ENCODE data around the gene OPRM1. TPM values are rescaled to one million over a fixed set of nuclear protein-coding genes. Genes with fewer than 3 reads are reported as not detected.

Gene OPRM1
- total RNA-seq, 1 donor from 2014 or later, result not detected

DNA sequence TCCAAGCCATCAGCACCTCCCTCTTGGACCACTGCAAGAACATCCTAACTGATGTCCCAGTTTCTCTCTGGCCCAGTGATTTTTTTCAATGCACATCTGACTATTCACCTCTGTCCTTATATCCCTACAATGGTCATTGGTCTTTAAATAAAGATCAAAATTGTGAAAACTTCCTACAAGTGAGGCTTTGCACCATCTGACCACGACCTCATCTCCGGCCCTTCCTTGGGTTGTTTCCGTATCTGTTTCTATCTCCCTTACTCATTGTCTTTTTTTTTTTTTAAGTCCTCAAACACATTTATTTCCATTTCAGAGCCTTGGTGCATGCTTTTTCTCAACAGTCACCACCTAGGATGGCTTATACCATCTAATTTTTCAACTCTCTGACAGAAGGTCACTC is 229.4 kb downstream of the OPRM1 start:
- no peaks in the 10 kb centered on the region for H3K4me1 ChIP-seq (ENCODE audit: insufficient read depth, low read length)
- no peak overlapping the region for H2AFZ ChIP-seq (ENCODE audit: low read depth, low read length)
- H3K9me3 ChIP-seq (ENCODE audit: insufficient read depth, low read depth, low read length), result no peaks in the 10 kb centered on the region
- Mint-ChIP-seq H3K36me3 (ENCODE audit: low read depth, unreplicated experiment) (peaks cover 1% of the 10 kb centered on the region), H3K4me1 (ENCODE audit: low read depth, unreplicated experiment) (peaks cover 10% of the 10 kb centered on the region), H3K4me3 (ENCODE audit: unreplicated experiment) (no peak overlapping the region), H3K27me3 (ENCODE audit: low read depth, unreplicated experiment) (no peaks in the 10 kb centered on the region), H3K27ac (ENCODE audit: unreplicated experiment) (no peak overlapping the region), H3K9me3 (ENCODE audit: unreplicated experiment) (peaks cover 4% of the 10 kb centered on the region)
- H3K27me3 ChIP-seq (ENCODE audit: insufficient read depth, low read length), result no peaks in the 10 kb centered on the region
- no peak overlapping the region for H3K4me2 ChIP-seq (ENCODE audit: low read length)
- H3K36me3 ChIP-seq (ENCODE audit: insufficient read depth, low read length), result no peaks in the 10 kb centered on the region
- H4K20me1 ChIP-seq (ENCODE audit: insufficient read depth, low read length), result no peaks in the 10 kb centered on the region
- no peak overlapping the region for H3K27ac ChIP-seq (ENCODE audit: low read depth, low read length)
- TF ChIP-seq, protein P1, sequence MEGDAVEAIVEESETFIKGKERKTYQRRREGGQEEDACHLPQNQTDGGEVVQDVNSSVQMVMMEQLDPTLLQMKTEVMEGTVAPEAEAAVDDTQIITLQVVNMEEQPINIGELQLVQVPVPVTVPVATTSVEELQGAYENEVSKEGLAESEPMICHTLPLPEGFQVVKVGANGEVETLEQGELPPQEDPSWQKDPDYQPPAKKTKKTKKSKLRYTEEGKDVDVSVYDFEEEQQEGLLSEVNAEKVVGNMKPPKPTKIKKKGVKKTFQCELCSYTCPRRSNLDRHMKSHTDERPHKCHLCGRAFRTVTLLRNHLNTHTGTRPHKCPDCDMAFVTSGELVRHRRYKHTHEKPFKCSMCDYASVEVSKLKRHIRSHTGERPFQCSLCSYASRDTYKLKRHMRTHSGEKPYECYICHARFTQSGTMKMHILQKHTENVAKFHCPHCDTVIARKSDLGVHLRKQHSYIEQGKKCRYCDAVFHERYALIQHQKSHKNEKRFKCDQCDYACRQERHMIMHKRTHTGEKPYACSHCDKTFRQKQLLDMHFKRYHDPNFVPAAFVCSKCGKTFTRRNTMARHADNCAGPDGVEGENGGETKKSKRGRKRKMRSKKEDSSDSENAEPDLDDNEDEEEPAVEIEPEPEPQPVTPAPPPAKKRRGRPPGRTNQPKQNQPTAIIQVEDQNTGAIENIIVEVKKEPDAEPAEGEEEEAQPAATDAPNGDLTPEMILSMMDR (IDR thresholded peaks at IDR 0.05; ENCODE audit: insufficient read depth, low read depth, low read length), result no peak
- TF ChIP-seq EZH2 (IDR thresholded peaks at IDR 0.05; ENCODE audit: insufficient read depth, low read length), result no peak
- no peak overlapping the region for H3K4me3 ChIP-seq (ENCODE audit: insufficient read depth, low read depth, low read length)
- H3K9ac ChIP-seq (ENCODE audit: low read length), result no peak overlapping the region
- DNase-seq (ENCODE audit: low read depth), result no peak
- no peaks in the 10 kb centered on the region for H3K79me2 ChIP-seq (ENCODE audit: insufficient read depth, low read length)
- FAIRE-seq, result no peak

DNA sequence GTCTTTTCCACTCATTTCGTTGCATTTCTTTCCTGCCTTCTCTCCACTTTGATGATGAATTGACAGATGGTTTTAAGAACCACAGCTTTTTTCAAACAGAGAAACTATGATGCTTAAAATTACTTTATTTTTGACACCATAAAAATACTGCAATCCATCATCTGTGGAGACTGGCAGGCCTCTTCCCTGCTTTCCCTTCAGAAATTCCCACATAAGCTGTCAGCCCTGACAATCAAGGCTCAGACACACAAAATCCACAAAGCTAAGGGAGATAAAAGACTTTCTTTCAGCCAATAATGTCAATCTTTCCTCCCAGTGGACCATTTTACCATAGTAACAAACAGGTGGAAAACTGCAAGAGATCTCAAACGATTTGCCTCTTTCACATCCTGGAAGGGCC is 235.1 kb downstream of the OPRM1 start:
- Histone ChIP-seq H3K9ac (ENCODE audit: low read length) (no peak overlapping the region), H3K4me1 (ENCODE audit: insufficient read depth, low read length) (no peaks in the 10 kb centered on the region), H4K20me1 (ENCODE audit: insufficient read depth, low read length) (no peaks in the 10 kb centered on the region), H2AFZ (ENCODE audit: low read depth, low read length) (no peak overlapping the region), H3K4me3 (ENCODE audit: insufficient read depth, low read depth, low read length) (no peak overlapping the region), H3K4me2 (ENCODE audit: low read length) (no peak overlapping the region), H3K27me3 (ENCODE audit: insufficient read depth, low read length) (no peaks in the 10 kb centered on the region), H3K9me3 (ENCODE audit: insufficient read depth, low read depth, low read length) (no peaks in the 10 kb centered on the region), H3K27ac (ENCODE audit: low read depth, low read length) (no peak overlapping the region), H3K36me3 (ENCODE audit: insufficient read depth, low read length) (no peaks in the 10 kb centered on the region), H3K79me2 (ENCODE audit: insufficient read depth, low read length) (no peaks in the 10 kb centered on the region)
- H3K4me3 Mint-ChIP-seq (ENCODE audit: unreplicated experiment), result no peak overlapping the region
- H3K36me3 Mint-ChIP-seq (ENCODE audit: low read depth, unreplicated experiment), result no peaks in the 10 kb centered on the region
- peaks cover 2% of the 10 kb centered on the region for H3K27me3 Mint-ChIP-seq (ENCODE audit: low read depth, unreplicated experiment)
- no peak overlapping the region for H3K27ac Mint-ChIP-seq (ENCODE audit: unreplicated experiment)
- TF ChIP-seq, protein P1 (IDR thresholded peaks at IDR 0.05; ENCODE audit: insufficient read depth, low read depth, low read length), result no peak
- TF ChIP-seq EZH2 (IDR thresholded peaks at IDR 0.05; ENCODE audit: insufficient read depth, low read length), result no peak
- no peaks in the 10 kb centered on the region for H3K9me3 Mint-ChIP-seq (ENCODE audit: unreplicated experiment)
- DNase-seq (ENCODE audit: low read depth), result no peak
- H3K4me1 Mint-ChIP-seq (ENCODE audit: low read depth, unreplicated experiment), result peaks cover 4% of the 10 kb centered on the region
- no peak for FAIRE-seq

DNA sequence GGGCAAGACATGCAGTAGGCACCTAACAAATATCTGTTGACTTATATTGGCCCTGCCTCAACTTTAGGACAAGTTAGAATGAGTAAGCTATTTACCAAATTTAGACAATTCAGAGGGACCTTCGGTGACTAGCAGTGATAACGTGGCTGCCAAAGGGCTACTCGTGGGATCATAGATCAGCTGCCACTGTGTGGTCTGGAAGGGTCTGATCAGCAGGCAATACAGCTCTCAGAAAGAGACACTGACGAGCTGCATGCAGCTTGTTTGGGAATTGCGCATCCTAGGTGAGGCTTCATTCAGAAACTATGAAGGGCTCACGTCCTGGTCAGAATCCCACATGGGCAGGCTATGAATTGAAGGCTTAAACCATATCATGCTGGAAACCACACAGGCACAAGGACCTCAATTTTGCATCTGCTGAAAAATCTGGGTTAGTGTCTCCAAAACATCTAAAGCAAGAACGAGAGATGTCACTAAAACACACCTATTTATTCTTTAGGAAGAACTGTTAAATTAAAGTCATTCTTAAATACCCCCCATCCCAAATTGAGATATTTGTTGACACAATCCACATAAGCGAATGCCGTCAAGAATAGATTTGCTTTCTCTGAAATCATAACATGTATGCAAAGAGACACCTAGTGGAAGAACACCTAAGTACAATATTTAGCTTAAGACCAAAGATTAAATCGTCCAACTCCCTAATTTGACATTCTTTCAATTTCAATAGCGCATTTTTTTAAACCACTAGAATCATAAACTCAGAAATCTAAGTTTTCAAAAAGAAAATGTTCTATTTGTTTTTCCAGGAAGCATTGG is 238.0 kb downstream of the OPRM1 start:
- no peak overlapping the region for H3K9ac ChIP-seq (ENCODE audit: low read length)
- H3K4me3 Mint-ChIP-seq (ENCODE audit: unreplicated experiment), result no peak overlapping the region
- H2AFZ ChIP-seq (ENCODE audit: low read depth, low read length), result no peak overlapping the region
- DNase-seq (ENCODE audit: low read depth), result peak; percentile 22
- FAIRE-seq, result no peak
- no peaks in the 10 kb centered on the region for H4K20me1 ChIP-seq (ENCODE audit: insufficient read depth, low read length)
- no peaks in the 10 kb centered on the region for H3K27me3 ChIP-seq (ENCODE audit: insufficient read depth, low read length)
- H3K36me3 ChIP-seq (ENCODE audit: insufficient read depth, low read length), result no peaks in the 10 kb centered on the region
- no peaks in the 10 kb centered on the region for H3K4me1 ChIP-seq (ENCODE audit: insufficient read depth, low read length)
- no peaks in the 10 kb centered on the region for H3K36me3 Mint-ChIP-seq (ENCODE audit: low read depth, unreplicated experiment)
- H3K4me3 ChIP-seq (ENCODE audit: insufficient read depth, low read depth, low read length), result no peak overlapping the region
- H3K27me3 Mint-ChIP-seq (ENCODE audit: low read depth, unreplicated experiment), result peaks cover 2% of the 10 kb centered on the region
- no peak for TF ChIP-seq EZH2 (IDR thresholded peaks at IDR 0.05; ENCODE audit: insufficient read depth, low read length)
- TF ChIP-seq, protein P1 (IDR thresholded peaks at IDR 0.05; ENCODE audit: insufficient read depth, low read depth, low read length), result peak; percentile 52
- no peak overlapping the region for H3K4me2 ChIP-seq (ENCODE audit: low read length)
- H3K4me1 Mint-ChIP-seq (ENCODE audit: low read depth, unreplicated experiment), result peaks cover 4% of the 10 kb centered on the region
- no peaks in the 10 kb centered on the region for H3K79me2 ChIP-seq (ENCODE audit: insufficient read depth, low read length)
- H3K27ac ChIP-seq (ENCODE audit: low read depth, low read length), result no peak overlapping the region
- no peaks in the 10 kb centered on the region for H3K9me3 ChIP-seq (ENCODE audit: insufficient read depth, low read depth, low read length)
- H3K27ac Mint-ChIP-seq (ENCODE audit: unreplicated experiment), result no peak overlapping the region
- no peaks in the 10 kb centered on the region for H3K9me3 Mint-ChIP-seq (ENCODE audit: unreplicated experiment)
